ENCODE measurements around the gene KRTAP5-9.
"Not testable (repeated sequence)": the region's sequence is repeated elsewhere in the genome, so short reads cannot be mapped to it uniquely, and the experiment has no call there.

DNA sequence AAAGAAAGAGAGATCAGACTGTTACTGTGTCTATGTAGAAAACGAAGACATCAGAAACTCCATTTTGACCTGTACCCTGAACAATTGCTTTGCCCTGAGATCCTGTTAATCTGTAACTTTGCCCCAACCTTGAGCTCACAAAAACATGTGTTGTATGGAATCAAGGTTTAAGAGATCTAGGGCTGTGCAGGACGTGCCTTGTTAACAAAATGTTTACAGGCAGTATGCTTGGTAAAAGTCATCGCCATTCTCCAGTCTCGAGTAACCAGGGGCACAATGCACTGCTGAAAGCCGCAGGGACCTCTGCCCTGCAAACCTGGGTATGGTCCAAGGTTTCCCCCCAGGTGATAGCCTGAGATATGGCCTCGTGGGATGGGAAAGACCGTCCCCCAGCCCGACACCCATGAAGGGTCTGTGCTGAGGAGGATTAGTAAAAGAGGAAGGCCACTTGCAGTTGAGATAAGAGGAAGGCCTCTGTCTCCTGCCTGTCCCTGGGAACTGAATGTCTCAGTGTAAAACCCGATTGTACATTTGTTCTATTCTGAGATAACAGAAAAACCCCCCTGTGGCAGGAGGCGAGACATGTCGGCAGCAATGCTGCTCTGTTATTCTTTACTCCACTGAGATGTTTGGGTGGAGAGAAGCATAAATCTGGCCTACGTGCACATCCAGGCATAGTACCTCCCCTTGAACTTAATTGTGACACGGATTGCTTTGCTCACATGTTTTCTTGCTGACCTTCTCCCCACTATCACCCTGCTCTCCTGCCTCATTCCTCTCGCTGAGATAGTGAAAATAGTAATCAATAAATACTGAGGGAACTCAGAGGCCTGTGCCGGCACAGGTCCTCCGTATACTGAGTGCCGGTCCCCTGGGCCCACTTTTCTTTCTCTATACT, 13.3 kb upstream of the KRTAP5-9 start:
- not testable (repeated sequence) for TF ChIP-seq POLR2A (IDR thresholded peaks at IDR 0.05)
- TF ChIP-seq, protein P1, sequence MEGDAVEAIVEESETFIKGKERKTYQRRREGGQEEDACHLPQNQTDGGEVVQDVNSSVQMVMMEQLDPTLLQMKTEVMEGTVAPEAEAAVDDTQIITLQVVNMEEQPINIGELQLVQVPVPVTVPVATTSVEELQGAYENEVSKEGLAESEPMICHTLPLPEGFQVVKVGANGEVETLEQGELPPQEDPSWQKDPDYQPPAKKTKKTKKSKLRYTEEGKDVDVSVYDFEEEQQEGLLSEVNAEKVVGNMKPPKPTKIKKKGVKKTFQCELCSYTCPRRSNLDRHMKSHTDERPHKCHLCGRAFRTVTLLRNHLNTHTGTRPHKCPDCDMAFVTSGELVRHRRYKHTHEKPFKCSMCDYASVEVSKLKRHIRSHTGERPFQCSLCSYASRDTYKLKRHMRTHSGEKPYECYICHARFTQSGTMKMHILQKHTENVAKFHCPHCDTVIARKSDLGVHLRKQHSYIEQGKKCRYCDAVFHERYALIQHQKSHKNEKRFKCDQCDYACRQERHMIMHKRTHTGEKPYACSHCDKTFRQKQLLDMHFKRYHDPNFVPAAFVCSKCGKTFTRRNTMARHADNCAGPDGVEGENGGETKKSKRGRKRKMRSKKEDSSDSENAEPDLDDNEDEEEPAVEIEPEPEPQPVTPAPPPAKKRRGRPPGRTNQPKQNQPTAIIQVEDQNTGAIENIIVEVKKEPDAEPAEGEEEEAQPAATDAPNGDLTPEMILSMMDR (IDR thresholded peaks at IDR 0.05), result not testable (repeated sequence)
